Activated CD4-positive, alpha-beta T cell treated with anti-CD3 and anti-CD28 coated beads, Interleukin-2, Interleukin-6, amounts not matched to agents 100 ng/mL and 50 ng/mL, durations not matched to agents 16 hours and 8 hours (primary cell): Measurements from ENCODE around the gene SPEN.
"Not testable (repeated sequence)": the region's sequence is repeated elsewhere in the genome, so short reads cannot be mapped to it uniquely, and the experiment has no call there.

Source experiments
- DNase-seq: peaks from one replicate; pipeline ENCODE4 v3.0.0-alpha.2; 2020

The SPEN gene

DNA sequence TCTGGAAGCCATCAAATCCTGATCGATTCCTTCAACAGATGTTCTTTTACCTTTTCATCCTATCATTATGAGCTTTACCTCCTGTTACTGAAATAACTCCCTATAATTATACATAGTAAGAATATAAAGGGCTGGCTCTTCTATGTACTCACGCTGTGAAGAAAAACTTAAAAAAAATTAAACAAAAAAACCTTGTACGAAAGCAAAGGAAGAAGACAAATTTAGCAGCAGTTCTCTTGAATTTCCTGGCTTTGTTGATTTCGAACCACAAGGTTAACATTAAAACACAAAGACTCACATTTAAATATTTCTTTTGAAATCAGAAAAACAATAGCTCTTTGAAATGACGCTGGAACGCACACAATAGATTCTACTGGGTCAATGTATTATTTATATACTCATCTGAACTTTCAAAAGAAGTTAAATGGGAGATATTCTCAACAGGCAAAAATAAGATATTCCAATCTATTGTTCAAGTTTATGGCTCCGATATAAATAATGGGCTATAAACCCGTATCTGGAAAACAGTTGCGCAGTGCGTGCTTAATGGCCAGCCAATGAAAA lies 13.6 kb upstream of the SPEN start:
- no peak for DNase-seq

DNA sequence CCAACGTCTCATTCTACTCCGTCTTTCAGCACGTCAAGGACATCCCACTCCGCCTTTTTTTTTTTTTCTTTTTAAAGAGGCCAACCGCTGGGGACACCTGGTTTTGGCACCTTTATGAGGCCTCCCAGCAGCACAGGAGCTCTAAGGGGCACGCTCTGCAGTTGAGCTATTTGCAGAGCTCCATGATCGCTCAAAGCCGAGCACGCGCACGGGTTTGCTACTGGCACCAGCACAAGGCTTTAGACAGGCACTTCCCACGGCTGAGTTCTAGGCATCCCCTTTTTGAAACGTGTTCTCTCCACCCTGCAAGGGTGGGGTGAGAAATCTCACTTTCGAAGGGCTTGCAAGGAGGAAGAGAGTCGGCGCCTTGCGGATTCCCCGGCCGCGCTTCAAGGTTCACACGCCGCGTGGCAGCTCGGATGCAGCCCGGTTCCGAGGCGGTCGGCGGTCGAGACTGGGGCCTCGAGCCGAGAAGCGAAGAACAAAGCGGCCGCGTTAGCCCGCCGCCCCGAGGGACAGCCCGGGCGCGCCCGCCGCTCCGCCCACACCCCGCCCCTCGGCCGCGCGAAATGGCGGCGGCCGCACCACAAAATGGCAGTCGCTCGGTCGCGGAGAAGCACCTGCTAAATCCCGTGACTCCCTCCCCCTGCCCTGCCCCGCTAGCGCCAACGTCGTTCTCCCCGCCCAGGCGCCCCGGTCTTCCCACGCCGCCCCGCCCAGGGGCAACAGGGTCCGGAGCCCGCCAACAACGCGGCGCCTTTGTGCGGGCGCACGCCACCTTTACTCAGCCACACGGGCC lies 12.9 kb upstream of the SPEN start:
- peak; percentile 94 for DNase-seq

GRCh38 chr1:15835205-15835740 lies 12.2 kb upstream of the SPEN start:
- DNase-seq: no peak

DNA sequence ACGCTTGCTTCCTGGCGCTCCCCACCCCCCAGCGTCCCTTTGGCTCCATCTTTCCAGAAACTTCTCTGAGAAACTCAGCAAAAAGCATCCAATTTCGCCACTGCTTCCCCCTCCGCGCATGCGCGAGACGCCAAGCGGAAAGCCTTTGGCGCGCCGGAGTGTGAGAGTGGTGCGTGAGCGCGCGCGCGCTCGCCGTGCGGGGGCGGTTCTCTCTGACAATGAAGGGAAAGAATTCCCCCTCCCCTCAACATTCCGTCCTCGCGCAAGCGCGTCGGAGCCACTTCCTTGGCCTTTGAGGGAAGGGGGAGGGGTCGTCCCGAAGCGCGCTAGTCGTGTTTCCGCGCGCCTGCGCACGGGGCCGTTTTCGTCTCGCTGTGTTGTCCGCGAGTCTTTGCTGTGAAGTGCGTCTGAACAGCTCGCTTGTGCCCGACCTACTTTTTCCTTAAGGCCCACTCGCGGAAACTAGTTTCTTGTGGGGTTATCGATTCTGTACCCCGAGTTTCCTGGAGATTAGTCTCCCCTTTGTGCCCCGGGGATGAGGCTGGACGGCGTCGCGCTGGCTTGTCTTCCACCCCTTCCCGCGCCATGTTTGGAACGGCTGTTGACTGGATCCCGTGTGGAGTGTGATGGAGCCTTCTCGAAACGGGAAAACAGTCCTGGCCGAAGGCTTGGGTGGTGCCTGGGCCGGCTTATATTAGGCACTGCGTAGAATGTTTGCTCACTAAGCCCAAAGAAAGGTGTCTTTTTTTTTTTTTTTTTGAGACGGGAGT lies 11.6 kb upstream of the SPEN start:
- DNase-seq: peak; percentile 100

GRCh38 chr1:15836511-15836771 lies 11.1 kb upstream of the SPEN start:
- DNase-seq: not testable (repeated sequence)

- peak; percentile 28 for DNase-seq
Measured at GRCh38 chr1:15836772-15837669, 10.5 kb upstream of the SPEN start.

- no peak for DNase-seq
Measured at GRCh38 chr1:15837931-15838330, 9.6 kb upstream of the SPEN start.

DNA sequence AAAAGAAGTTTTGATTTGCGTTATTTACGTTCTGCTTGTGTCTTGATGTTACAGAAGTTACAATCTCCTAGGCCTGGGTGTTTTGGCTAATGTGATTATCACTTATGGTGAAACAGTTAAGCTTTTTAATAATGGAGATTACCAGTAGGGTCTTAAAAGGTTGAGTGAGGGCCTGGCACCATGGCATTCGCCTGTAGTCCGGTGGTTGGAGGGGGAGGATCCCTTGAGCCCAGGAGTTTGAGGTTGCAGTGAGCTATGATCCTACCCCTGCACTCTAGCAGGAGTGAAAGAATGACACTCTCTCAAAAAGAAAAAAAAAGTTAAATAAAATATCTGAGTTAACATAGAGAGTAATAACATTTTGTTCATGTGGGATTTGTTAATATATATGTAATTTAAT lies 8.8 kb upstream of the SPEN start:
- no peak for DNase-seq

DNA sequence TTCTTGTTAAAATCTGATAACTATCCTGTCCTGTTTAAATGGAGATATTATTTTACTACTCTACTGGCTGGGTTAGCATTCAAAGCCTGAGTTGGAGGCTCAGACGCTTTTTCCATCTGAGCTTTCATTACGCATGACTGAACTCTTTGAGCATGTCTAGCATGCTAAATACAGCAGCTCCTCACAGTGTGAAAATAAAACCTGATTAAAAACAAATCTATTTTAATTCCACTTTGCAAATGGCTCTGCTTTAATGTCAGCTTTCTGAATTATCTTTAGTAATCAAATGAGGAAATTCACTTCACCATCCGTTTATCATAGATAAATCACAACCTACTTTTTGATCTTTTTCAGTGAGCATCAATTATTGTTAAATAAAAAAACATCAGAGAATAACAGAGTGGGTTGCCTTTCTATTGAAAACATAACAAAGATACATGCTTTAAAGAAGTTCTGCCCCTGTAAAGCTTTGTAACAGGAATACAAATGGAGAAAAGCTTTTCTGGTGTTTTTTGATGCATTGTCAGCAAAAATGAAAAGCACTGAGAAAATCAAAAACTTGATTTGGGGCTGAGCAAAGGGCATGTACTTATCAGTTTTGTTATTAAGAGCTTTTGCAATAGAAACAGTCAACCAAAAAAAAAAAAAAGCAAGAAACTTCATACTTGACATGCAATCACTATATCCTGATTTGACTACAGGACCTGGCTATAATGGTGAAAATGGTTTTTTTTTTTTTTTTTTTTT lies 3.5 kb upstream of the SPEN start:
- DNase-seq: no peak

GRCh38 chr1:15846056-15846455 lies 1.5 kb upstream of the SPEN start:
- DNase-seq: not testable (repeated sequence)

DNA sequence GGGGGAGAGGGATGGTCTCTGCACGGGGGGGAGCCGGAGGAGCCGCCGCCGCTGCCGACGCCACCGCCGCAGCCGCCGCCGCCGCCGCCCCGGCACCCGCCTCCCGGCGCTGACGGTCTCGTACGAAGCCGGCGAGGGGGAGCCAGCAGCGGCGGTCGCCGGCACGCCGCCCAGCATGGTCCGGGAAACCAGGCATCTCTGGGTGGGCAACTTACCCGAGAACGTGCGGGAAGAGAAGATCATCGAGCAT lies 311 bp downstream of the SPEN start:
- DNase-seq: no peak

DNA sequence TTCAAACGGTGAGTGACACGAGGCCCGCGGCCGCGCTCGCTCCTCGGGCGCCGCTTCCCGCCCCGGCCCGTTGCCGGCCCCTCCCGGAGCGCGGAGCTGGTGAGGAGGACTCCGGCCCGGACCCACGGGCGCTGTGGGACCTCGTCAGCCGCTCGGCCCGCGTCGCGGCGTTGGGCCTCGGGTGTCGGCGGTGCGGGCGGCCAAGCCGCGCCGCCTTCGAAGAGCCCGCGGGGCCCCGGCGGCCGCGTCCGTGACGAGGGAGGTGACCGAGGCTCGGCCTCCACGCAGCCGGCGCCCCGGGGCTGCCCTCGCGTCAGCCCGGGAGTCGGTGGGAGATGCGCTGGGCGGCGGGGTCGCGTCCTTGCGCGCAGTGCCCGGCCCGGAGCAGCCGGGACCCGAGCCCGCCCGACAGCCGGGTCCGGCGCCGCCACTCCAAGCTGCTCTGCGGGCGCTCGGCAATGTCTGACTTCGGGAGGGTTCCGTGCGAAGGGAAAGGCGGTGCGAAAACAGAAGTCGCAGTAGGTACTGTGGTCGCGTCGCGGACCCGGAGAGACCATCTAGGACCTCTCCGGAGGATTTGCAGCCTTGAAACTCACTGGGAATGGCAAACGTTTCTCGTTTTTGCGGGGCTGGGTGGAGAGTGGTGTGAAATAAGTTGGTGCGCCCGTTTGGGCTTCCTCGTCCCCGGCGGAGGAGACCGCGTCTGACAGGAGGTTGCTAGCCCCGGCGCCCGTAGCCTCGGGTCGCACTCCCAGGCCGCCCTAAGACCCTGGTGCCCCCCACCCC lies 829 bp downstream of the SPEN start:
- DNase-seq: peak; percentile 56

- DNase-seq: peak; percentile 75
Measured at GRCh38 chr1:15848929-15849774, 1.6 kb downstream of the SPEN start.

GRCh38 chr1:15849775-15850324 lies 2.3 kb downstream of the SPEN start:
- DNase-seq: peak; percentile 44

DNA sequence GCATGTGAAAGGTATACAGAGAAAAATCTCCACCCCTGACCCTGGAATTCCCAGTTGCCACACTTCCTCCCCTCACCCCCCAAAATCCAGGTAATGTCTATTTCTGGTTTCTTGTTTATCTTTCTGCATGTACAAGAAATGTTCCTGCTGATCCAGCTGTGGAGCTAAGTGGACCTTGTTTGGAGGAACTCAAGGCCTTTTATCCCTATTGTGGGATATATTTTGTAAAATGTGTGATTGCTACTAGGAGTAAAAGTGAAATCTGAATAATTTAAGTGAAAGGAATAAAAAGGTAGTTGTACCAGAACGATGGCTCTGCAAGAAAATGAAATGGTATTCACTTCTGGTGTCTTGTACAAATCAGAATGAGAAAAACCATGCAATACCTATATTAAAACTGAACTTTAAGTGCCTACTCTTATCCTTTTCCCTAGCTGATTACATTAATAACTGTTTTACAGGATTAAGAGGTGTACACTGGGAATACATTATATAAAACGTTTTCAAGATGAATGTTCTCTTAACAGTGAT lies 3.0 kb downstream of the SPEN start:
- DNase-seq: no peak

GRCh38 chr1:15851210-15852035 lies 3.9 kb downstream of the SPEN start:
- no peak for DNase-seq

- DNase-seq: peak; percentile 34
Measured at GRCh38 chr1:15852036-15852827, 4.7 kb downstream of the SPEN start.

DNA sequence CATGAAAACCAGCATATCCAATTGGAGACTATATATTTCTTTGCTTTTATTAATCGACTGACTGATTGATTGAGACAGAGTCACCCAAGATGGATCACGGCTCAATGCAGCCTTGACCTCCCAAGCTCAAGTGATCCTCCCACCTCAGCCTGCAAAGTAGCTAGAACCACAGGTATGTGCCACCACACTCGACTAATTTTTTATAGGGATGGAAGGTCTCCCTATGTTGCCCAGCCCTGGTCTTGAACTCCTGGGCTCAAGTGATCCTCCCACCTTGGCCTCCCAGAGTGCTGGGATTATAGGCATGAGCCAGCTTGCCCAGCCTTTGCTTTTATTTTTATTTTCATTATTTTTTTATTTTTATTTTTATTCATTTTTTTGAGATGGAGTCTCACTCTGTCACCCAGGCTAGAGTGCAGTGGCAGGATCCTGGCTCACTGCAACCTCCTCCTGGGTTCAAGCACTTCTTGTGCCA lies 5.4 kb downstream of the SPEN start:
- DNase-seq: no peak
